ENCODE measurements around the gene NPHP4.

Gene NPHP4

DNA sequence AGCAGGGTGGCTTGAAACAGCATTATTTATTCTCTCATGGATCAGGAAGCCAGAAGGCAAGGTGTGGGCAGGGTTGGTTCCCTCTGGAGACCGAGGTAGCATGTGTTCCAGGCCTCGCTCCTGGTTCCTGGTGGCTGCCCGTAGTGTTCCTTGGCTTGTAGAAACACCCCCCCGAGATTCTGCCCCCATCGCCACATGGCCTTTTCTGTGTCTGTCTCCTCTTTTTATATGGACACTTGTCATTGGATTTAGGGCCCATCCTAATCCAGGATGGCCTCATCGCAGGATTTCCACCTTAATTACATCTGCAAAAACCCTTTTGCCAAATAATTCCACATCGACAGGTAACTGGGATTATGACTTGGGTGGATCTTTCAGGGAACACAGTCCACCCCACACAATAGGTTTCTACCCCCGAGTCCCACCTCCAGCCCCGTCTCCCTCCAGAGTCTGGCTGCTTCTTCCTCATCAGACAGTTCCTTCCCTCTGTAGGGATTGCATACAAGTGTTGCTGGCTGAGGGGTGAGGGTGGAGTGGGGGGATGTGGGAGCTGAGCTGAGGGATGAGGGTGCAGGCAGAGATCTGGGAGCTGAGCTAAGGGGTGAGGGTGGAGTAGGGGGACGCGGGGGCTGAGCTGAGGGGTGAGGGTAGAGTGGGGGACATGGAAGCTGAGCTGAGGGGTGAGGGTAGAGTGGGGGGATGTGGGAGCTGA, 12.3 kb upstream of the NPHP4 start:
- in situ Hi-C loops (cut with MboI; ENCODE audit: low sequenced_read_pairs): no loop called here

GRCh38 chr1:6003568-6004411, 11.6 kb upstream of the NPHP4 start:
- in situ Hi-C loops (cut with MboI; ENCODE audit: low sequenced_read_pairs): no loop called here

- in situ Hi-C loops (cut with MboI; ENCODE audit: low sequenced_read_pairs): no loop called here
Observed at GRCh38 chr1:6002714-6003501, 10.7 kb upstream of the NPHP4 start.

DNA sequence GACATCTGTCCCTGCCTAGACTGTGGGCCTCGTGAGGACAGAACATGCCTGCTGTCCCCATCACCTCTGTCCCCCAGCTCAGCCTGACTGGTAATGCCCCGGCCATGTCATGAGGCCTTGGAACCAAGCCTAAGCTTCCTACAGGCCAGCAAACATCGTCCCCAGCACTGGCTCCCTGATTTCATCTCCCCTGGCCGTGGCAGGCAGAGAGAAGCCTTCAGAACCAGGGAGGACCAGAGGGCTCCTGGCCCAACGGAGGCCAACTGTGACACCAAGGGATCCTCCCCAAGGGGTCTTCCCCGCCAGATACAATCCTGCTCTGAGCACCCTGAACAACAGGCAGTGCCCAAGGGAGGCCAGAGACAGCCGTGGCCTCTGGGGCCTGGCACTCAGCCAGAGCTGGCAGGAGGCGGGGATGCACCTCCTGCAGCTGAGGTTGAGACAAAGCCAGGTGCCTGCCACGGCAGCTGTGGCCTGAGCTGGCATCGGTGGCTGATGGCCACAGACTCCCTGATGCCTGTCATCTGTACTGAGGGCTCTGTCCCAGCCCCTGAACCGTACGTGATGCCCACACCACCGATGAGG, 9.9 kb upstream of the NPHP4 start:
- in situ Hi-C loops (cut with MboI; ENCODE audit: low sequenced_read_pairs): no loop called here

- in situ Hi-C loops (cut with MboI; ENCODE audit: low sequenced_read_pairs): no loop called here
Observed at GRCh38 chr1:6000444-6001288, 8.4 kb upstream of the NPHP4 start.

DNA sequence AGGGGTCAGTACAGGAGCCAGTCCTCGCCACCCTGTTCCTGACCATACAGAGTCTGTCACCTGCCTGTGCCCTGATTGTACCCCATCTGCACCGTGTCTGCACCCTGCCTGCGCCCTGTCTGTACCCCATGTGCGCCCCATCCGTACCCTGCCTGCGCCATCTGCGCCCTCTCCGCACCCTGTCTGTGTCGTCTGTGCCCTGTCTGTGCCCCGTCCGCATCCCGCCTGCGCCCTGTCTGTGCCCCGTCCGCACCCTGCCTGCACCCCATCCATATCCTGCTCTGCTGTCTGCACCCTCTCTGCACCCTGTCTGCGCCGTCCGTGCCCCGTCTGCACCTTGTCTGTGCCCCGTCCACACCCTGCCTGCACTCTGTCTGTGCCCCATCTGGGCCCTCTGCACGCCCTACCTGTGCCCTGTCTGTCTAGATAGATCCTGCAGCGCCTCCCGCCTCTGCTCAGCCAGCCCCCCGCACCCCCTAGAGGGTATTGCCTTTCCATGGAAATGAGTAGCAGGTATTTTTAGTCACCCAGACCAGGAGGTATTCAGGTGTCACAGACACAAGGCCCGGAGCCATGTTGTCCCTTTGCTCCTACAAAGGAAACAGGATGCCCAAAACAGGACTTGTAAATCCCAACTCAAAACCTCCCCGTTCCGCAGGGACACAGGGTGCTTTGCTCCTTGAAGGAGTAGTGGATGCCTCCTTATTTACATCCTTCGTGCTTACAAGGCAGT, 7.7 kb upstream of the NPHP4 start:
- in situ Hi-C loops (cut with MboI; ENCODE audit: low sequenced_read_pairs): no loop called here

DNA sequence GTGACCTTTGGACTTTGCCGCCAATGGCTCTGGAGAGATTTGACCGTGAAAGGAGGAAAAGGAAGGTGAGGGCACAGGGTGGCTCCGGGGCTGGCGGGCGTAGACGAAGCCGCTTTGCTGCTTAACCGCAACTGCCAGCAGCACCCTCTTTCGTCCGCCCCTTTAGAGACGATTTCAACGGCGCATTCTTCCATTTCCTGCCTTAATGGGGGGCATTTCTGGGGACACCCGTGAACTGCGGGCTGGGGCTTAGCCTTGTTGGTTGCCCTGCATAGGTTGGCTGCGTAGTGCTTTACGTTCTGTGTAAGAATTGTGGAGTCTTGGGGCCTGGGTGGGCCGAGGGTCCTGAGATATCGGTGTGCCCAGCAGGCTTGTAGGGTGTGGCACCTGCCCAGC, 6.7 kb upstream of the NPHP4 start:
- in situ Hi-C loops (cut with MboI; ENCODE audit: low sequenced_read_pairs): no loop called here

DNA sequence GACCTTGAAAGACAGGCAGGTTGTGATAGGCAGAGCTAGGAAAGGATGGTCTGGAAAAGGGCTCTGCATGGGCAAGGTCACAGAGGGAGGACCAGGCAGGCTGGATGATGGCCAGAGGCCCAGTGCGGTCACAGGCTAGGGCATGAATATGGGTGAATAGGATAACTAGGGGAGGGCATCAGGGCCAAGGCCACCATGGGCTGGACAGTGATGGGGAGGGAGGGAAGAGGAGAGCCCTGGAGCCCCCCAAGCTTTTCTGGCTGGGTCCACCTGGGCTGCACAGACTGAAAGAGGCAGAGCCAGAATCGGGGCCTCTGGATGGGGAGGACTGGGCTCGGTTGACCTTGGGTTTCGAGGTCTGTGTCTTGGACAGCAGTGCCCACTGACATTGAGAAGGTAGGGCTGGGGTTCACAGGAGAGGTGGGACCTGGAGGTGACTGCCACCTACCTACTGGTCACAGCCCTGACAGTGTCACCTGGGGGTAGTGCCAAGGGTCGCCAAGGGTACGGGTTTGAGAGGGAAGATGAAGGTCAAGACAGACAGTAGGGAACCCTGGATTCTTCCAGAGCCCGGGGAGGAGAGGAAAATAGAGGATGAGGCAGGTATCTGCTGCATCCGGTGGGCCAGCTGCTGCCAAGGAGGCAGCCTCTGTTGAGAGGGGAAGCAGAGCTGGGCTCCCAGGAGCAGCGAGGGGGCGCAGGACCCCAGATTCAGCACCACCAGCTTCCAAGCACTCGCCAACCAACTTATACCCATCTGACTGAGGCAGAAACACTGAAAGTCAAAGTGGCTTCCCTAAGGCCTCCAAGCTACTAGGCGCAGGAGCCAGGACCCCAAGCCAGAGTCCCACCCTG, 6.1 kb upstream of the NPHP4 start:
- in situ Hi-C loops (cut with MboI; ENCODE audit: low sequenced_read_pairs): no loop called here

GRCh38 chr1:5997316-5997715, 5.1 kb upstream of the NPHP4 start:
- in situ Hi-C loops (cut with MboI; ENCODE audit: low sequenced_read_pairs): no loop called here

DNA sequence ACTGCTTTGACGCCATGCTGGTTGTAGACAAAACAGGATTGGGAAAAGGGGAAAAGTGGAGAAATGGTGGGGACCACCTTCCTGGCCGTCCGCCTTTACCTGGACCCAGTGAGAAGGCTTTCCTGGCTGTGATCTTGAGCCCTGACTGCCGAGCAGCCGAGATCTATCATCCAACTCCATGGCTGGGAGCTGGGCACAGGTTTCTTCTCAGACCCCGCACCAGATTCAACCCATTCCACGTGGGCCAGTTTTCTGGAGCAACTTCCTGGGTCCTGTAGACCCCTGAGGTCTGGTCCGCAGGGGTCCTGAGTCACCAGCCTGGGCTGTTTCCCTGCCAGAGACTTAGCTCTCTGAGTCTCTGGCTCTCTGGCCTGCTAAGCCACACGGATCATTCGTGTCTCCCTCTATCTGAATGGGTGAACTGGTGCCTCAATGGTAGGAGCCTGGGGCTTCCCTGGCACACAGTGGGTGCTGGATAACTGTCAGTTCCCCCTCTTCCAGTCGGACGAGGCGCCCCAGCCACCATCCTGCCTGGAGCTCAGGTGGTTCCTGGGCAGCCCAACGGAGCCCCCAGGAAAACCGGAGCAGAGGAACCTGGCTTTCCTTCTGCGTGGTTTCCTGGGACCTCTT, 4.5 kb upstream of the NPHP4 start:
- in situ Hi-C loops (cut with MboI; ENCODE audit: low sequenced_read_pairs): no loop called here

- in situ Hi-C loops (cut with MboI; ENCODE audit: low sequenced_read_pairs): no loop called here
Observed at GRCh38 chr1:5995871-5996630, 3.8 kb upstream of the NPHP4 start.

- in situ Hi-C loops (cut with MboI; ENCODE audit: low sequenced_read_pairs): no loop called here
Observed at GRCh38 chr1:5994713-5995621, 2.7 kb upstream of the NPHP4 start.

DNA sequence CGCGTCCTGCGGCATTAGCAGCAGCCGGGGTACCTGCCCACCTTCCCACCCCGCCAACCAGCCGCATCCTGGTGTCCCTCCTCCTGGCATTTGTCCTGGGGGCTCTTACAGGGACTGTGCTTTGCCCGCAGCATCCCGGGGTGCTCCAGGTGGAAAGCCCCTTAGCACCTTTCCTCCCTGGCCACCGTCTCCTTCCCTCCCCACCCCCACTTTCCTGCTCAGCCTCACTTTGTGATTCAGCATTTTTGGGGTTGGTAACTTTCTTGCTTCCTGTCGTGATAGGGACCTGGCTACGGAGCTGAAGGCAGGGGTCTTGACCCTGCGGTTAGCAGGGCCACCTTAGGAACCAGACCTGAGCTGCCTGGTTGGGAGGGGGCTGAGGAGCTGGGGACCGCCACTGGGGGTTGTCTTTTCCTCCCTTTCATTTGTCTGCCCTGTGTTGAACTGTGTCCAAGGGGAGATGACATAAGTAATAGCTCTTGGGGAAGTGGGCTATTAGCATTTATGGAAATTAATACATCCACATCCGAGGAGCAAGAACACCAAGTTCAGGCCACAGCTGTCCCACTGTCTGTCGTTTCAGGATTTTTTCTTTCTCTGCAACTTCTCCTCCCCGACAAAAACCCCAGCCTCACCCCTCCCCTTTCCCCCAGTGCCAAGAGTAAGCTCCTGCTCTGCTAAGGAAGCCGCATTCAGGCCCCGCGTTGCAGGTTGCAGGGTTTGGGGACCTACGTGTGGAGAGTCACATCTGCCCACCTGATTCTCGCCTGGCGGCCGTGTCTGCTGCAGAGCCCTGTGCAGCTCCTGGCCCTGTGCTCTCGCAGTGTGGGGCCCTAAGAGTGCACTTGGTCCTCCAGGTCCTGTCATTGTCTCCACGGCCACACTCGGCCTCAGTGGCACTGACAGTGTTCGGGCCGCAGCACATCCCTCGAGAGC, 1.6 kb upstream of the NPHP4 start:
- in situ Hi-C loops (cut with MboI; ENCODE audit: low sequenced_read_pairs): no loop called here

DNA sequence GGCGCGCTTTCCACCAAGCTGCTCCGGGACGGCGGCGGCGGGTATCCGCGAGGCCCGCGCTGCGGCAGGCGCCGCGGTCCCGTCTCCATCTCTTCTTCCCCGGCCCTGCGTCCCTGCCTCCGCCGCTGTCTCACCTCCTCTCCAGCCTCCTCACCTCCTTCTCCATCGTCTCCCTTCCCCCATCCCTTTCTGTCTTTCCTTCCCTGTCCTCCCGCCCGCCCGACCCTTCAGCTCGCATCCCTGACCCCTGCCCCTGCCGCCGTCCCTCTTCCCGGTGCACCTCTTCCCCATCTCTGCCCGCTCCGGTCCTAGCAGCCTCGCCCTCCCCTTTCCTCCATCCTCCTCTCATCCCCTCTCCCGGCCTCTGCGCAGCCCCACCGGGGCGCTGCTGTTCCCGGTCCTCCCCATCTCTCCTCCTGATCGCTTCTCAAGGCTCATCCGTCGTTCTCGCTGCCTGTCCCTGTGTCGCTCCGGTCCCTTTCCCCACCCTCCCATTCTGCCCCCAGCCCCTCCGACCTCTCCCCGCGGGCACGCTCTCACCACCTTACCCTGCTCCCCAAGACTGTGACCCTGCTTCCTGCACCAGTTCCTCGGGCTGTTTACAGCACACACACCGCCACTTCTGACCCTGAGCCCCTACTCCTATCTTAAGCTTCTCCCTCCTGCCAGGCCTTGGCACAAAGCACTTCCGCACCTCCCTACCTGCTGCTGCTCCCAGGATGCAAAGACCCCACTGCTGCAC, 760 bp upstream of the NPHP4 start:
- in situ Hi-C loops (cut with MboI; ENCODE audit: low sequenced_read_pairs): no loop called here

Data from HL-60/S4 (cell line).